HG02678 (cell line): ENCODE data around the gene TNXB.
"Not testable (repeated sequence)": the region's sequence is repeated elsewhere in the genome, so short reads cannot be mapped to it uniquely, and the experiment has no call there.

Experiments
- ATAC-seq: cut with Tn5 transposase; IDR thresholded peaks from one replicate; pipeline ENCODE4 v1.9.1; 2021; ENCODE audit warnings: mild to moderate bottlenecking, moderate library complexity; ENCODE audit not compliant: unreplicated experiment

Gene TNXB

DNA sequence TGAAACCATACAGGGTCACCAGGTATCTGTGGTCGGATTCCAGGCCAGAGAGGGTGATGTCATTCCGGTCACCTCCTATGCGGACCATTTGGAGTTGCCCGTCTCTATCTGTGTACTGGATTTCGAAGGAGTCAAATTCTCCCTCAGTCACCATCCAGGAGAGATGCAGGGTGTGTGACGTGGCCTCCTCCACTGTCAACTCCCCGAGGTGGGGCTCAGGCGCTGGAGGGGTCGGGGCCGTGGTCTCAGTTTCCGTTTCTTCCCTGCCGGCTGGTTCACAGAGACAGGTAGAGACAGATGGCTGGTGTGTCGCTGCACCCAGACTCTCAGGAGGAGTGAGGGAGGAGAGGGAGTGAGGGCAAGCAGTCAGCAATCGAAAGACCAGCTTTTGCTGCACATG, 40.3 kb downstream of the TNXB start:
- no peak for ATAC-seq

GRCh38 chr6:32068315-32068714, 40.8 kb downstream of the TNXB start:
- not testable (repeated sequence) for ATAC-seq

GRCh38 chr6:32067521-32067920, 41.6 kb downstream of the TNXB start:
- ATAC-seq: not testable (repeated sequence)

DNA sequence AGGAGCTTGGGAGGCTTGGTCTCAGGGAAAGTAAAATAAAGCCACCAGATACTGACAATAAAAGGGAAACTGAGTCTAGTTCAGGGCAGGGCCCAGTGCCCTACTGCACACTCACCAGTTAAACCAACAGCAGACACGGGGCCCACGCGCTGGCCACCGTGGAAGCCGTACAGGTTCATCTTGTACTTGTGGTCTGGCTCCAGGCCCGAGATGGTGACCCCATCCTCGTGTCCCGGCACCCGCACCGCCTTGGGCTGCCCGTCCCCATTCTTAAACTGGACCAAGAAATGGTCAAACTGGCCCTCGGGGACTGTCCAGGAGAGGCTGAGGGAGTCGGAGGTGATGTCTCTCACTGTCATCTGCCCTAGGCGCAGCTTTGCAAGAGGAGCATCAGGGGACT, 44.4 kb downstream of the TNXB start:
- ATAC-seq: no peak

GRCh38 chr6:32060966-32061655, 48.0 kb downstream of the TNXB start:
- ATAC-seq: no peak

GRCh38 chr6:32058511-32058963, 50.6 kb downstream of the TNXB start:
- no peak for ATAC-seq

DNA sequence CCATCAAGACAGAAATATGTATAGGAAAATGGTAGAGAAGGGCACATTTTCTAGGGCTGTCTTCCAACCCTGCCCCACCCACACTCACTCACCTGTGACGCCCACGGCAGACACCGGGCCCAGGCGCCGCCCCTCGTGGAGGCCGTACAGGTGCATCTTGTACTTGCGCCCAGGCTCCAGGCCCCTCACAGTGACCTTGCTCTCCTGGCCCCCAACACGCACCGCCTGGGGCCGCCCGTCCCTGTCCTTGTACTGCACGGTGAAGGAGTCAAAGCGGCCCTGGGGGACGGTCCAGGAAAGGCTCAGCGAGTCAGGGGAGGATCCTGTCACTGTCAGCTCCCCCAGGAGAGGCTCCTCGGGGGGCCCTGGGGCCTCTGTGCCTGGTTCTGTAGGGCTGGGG, 51.2 kb downstream of the TNXB start:
- no peak for ATAC-seq

GRCh38 chr6:32056254-32056653, 52.9 kb downstream of the TNXB start:
- ATAC-seq: no peak

GRCh38 chr6:32055756-32056155, 53.4 kb downstream of the TNXB start:
- not testable (repeated sequence) for ATAC-seq

GRCh38 chr6:32053314-32053713, 55.8 kb downstream of the TNXB start:
- ATAC-seq: not testable (repeated sequence)

DNA sequence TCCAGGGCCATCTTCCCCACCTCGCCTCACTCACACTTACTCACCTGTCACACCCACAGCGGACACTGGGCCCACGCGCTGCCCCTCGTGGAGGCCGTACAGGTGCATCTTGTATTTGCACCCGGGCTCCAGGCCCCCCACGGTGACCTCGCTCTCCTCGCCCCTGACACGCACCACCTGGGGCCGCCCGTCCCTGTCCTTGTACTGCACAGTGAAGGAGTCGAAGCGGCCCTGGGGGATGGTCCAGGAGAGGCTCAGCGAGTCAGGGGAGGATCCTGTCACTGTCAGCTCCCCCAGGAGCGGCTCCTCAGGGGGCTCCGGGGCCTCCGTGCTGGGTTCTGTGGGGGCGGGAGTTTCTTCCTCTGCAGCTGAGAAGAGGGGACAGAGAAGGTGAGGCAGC, 56.5 kb downstream of the TNXB start:
- ATAC-seq: not testable (repeated sequence)

- no peak for ATAC-seq
Measured at GRCh38 chr6:32050562-32050961, 58.6 kb downstream of the TNXB start.

DNA sequence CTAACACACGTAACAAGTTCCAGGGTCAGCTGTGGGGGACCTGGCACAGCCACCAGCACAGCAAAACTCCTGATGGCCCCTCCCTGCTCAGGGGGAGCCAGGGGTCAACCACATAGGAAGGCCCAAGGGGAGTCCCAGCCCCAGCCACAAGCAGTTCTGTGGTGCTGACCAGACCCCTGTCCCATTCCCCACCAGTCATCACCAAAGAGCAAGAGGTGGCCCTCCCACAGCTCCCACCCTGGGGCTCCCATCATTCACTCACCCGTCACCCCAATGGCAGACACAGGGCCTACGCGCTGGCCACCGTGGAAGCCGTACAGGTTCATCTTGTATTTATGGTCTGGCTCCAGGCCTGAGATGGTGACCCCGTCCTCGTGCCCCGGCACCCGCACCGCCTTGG, 59.4 kb downstream of the TNXB start:
- ATAC-seq: not testable (repeated sequence)

GRCh38 chr6:32049149-32049548, 60.0 kb downstream of the TNXB start:
- not testable (repeated sequence) for ATAC-seq

- ATAC-seq: no peak
Measured at GRCh38 chr6:32047855-32048766, 61.0 kb downstream of the TNXB start.

GRCh38 chr6:32047539-32047854, 61.6 kb downstream of the TNXB start:
- ATAC-seq: no peak

GRCh38 chr6:32047084-32047478, 62.1 kb downstream of the TNXB start:
- no peak for ATAC-seq

DNA sequence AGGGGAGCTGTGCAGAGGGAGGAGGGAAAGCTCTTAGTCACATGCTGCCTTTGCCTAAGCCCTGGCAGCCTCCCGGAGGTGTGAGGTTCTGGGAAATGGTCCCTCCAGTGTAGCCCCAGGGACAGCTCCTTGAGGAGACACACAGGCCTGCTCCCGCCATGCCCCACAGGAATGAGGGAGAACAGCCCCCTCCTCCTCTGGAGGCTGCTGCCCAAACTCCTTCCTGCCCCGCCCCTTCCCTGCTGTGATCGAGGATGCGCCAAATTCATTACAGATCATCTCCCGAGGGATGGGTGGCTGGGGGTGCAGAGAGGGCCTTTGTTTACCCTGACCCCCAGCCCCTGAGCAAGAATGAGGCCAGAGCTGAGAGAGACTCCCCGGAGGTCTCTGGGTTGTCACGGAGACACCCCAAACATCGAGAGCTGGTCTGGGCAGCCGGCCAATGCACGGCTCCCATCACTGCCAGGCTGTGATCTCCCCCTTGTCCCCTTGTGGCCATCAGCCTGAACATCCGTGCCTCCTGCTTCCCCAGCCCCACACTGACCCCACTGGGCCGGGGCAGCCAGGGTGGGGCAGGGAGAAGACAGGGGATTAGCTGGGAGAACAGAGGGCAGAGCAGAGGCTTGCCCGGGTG, 62.6 kb downstream of the TNXB start:
- ATAC-seq: no peak

GRCh38 chr6:32045811-32046449, 63.2 kb downstream of the TNXB start:
- ATAC-seq: no peak

DNA sequence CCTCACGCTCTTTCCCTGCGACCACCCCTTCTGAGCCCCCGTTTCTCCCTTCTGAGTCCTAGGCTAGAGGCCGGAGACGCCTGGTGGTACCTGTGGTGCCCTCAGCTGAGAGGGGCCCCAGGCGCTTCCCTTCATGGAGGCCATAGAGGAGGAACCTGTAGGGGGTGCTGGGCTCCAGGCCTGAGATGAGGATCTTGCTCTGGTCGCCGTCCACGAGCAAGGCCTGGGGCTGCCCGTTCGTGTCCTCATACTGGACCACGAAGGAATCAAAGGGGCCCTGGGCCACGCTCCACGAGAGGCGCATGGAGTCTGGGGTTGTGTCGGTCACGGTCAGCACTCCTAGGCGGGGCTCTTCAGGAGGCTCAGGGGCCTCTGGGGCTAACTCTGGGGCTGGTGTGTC, 64.2 kb downstream of the TNXB start:
- ATAC-seq: not testable (repeated sequence)
